ENCODE results near the gene NIPAL3.
"Not testable (repeated sequence)": the region's sequence is repeated elsewhere in the genome, so short reads cannot be mapped to it uniquely, and the experiment has no call there.

NIPAL3 gene

DNA sequence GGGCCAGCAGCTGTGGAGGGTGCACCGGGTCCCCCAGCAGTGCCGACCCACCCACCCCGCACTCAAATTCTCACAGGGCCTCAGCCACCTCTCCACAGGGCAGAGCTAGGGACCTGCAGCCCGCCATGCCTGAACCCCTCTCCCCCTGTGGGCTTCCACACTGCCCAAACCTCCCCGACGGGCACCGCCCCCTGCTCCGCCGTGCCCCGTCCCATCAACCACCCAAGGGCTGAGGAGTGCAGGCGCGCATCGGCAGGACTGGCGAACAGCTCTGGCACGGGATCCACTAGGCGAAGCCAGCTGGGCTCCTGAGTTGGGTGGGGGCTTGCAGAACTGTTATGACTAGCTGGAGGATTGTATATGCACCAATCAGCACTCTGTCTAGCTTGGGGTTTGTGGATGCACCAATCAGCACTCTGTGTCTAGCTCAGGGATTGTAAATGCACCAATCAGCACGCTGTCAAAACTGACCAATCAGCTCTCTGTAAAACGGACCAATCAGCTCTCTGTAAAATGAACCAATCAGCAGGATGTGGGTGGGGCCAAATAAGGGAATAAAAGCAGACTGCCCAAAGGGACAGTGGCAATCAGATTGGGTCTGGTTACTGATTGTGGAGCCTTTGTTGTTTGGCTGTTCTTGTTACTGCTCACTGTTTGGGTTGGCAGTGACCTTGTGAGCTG lies 74.6 kb downstream of the NIPAL3 start:
- DNase-seq (ENCODE audit: low spot score) = no peak

GRCh38 chr1:24491577-24492360 lies 76.2 kb downstream of the NIPAL3 start:
- DNase-seq (ENCODE audit: low spot score) = peak; percentile 48

- DNase-seq (ENCODE audit: low spot score) = not testable (repeated sequence)
Observed at GRCh38 chr1:24492935-24493334, 77.3 kb downstream of the NIPAL3 start.

GRCh38 chr1:24493785-24494184 lies 78.2 kb downstream of the NIPAL3 start:
- DNase-seq (ENCODE audit: low spot score) = no peak

DNA sequence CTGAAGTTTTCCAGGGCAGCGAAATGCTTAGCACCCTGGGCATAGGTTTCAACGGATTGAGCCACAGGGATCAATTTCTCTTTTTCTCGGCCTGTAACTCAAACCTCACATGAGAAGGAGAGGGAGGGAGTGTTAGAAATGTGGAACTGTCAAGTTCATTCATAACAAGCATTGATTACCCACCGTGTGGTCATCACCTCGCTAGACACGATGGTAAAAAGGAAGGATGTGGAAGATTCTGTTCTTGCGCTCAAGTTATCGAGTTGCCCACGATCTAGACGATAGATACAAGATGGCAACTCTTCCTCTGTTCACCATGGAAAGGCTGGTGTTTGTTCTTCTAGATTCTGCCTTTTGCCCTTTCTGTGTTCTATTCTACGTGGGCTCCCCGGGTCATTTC lies 83.0 kb downstream of the NIPAL3 start:
- DNase-seq (ENCODE audit: low spot score) = no peak

DNA sequence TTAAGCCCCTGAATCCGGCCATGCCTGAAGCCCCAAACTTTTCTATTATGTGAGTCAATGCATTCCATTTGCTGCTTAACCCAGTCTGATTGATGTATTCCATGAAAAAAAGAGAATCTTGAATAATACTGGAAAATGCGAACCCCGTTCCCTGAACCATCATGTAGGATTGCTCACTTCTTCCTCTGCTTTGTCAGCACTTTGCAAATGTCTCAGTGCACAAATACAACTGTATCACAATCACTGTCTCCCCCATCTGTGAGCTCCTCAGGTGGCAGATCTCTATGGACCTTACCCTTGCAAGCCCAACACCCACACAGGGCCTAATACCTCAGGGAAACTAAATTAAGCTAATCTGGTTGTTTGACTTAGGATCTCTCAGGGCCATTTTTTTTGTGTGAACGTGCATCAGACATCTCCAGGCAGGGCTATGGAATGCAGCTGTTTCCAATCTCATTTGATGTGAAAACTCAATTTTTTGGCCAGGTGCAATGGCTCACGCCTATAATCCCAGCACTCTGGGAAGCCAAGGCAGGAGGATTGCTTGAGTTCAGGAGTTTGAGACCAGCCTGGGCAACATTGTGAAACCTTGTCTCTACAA lies 84.9 kb downstream of the NIPAL3 start:
- no peak for DNase-seq (ENCODE audit: low spot score)

DNA sequence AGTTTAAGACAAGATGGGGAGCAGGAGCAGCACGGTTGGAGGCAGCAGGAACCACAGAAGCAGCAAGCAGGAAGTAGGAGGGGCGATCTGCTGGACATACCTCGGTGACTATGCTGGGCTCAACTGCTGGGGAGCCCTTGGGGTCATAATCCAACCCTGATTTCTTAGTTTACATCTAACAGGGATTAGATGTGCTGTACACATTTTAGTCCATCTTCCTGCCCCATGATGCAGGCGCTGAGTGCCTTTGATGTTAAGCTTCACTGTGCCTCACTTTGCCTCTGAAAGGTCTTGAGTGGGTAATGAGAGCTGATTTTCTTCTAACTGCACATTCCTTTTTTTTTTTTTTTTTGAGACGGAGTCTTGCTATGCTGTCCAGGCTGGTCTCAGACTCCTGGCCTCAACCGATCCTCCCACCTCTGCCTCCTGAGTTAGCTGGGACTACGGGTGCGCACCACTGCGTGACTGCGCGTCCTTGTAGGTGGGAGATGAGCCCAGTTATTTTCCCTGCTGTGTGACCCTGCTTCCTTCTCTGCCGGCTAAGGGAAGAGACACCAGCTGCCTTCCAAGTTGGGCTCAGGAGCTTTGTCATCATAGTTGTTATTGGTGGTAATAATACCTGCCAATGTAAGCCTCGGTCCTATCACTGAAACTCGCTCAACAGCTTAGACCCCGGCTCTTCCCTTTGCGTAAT lies 85.9 kb downstream of the NIPAL3 start:
- peak; percentile 40 for DNase-seq (ENCODE audit: low spot score)

DNA sequence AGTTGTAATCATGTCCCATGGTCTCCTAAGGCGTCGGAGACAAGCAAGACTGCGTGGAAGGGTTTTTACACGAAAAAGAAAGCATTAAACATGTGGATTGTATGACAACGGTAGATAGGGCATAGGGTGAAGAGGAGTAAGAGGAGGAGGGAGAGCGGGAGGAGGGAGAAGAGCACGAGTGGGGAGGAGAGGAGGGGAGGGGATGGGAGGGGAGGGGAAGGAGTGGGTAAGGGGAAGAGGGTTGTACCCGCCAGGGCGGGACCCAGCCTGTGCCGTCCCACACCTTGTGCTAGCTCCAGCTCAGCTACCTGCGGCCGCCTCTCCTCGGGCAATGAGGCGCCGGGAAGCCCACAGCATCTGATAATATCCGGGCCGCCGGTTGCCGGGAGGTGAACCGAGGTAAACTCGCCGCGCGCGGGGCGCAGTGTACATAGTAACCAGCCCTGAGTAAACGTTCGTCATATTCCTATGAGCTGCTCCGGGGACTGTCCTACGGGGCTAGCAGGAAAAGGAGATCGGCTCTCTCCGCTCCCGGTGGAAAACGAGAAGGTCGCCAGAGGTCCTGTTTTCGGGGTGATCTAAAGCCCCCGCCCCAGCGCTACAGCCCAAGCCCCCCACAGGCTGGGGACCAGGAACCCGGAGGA lies 86.6 kb downstream of the NIPAL3 start:
- DNase-seq (ENCODE audit: low spot score) = peak; percentile 73

DNA sequence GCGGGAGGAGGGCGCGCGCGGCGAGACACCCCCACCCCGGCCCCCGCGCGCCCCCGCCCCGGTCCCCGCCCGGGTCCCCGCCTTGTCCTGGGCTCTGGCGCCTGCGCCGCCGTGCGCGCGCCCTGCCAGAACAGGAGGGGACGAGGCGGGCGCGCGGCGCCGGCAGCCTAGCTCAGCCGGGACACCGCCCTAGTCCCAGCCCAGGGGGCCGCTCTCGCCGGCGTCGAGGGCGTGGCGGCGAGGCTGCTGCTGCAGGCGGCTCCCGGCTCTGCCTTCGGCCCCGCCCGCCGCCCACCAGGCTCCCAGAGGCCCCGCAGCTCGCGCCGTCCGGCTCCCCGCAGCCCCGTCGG lies 87.1 kb downstream of the NIPAL3 start, which contains the start of gene RCAN3:
Gene RCAN3, plus strand, starts transcription at position 128 of the 350 bp plus-strand sequence. CDS start 11,537 bp downstream, outside the sequence.
- DNase-seq (ENCODE audit: low spot score) = peak; percentile 98

- no peak for DNase-seq (ENCODE audit: low spot score)
Observed at GRCh38 chr1:24503059-24503751, 87.6 kb downstream of the NIPAL3 start.

DNA sequence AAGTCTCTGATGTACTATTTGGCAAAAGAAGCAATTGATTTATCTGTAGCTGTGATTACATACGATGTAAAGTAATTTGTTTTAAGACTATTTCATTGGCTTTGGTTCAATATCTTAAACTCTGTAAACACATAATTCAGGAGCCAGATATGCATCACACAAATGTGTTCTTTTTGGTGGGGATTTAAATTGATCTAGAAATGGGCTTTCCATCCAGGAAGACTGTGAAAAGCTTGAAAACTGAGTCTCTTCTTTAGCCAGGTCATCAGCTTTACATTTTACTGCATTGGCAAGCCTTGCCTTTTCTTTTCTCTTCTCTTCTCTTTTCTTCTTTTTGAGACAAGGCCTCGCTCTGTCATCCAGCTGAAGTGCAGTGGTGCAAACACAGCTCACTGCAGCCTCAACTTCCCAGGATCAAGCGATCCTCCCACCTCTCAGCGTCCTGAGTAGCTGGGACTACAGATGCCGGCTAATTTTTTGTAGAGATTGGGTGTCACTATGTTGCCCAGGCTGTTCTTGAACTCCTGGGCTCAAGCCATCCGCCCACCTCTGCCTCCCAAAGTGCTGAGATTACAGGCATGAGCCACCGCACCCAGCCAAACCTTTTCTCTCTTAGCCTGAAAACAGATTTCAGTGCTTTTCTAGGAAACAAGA lies 88.4 kb downstream of the NIPAL3 start:
- DNase-seq (ENCODE audit: low spot score) = no peak

GRCh38 chr1:24504560-24504959 lies 89.0 kb downstream of the NIPAL3 start:
- no peak for DNase-seq (ENCODE audit: low spot score)

- DNase-seq (ENCODE audit: low spot score) = no peak
Observed at GRCh38 chr1:24505816-24506215, 90.2 kb downstream of the NIPAL3 start.

DNA sequence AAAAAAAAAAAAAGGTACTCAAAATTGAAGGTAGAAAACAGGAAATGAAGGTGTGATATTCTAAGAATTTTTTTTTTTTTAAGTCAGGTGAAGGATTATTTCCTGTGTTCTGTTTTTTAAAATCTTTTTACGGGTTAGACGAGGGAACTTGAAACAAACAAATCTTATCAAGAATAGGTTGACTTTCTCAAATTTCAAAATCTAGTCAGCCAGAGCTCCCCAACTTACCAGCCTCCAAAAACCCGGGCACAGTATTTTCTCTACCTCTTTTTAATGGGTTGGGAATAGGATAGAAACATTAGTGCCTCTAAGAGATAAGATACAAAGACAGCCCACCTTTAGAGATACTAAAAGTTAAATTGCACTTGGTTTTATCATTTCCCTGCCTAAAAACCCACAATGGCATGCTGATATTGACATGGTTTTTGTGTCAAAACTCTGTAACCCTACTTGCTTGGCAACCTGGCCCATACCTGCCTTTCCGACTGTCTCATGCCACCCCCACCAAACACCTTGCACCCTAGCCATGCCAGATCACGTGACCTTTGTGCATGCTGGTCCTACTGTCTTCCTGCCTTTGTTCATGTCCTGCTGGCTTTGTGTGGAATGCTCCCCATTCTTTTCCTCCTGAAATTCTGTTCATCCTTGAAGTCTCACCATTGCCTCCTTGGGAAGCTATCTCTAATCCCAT lies 91.2 kb downstream of the NIPAL3 start:
- DNase-seq (ENCODE audit: low spot score) = no peak

DNA sequence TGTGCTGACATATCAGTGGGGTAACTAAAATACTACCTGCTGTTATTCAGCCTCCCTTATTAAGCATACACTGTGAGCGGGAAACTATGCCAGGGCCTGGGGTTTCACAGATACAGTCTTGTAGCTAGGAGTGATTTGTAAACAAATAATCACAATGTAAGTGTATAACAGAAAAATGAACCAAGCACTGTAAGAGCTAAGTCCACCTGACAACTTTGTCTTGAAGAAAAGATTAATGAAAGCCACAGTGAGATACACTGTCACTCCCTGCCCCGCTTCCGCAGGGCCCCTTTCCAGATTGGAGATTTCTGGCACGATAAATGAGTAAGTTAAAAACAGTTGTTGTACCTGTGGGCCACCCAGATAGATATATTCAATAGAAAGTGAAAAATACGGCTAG lies 91.8 kb downstream of the NIPAL3 start:
- no peak for DNase-seq (ENCODE audit: low spot score)

GRCh38 chr1:24508911-24509310 lies 93.3 kb downstream of the NIPAL3 start:
- DNase-seq (ENCODE audit: low spot score) = no peak

DNA sequence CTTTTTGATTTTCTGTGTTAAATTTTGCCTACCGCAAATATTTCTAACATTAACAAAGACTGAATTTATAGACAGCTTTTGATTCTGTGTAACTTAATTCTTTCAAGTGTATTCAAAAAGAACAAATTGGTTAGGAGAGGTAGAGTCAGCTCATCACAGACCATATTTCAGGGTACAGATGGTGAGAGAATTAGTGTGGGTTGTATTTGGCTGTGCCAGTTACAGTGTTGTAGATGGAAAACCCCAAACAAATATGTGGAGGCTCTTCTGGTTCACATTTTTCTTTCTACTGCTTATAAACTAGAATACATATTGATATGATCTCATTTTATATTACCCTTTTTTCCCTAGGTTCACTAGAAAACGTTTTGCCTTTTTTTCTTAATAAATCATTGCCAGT lies 98.1 kb downstream of the NIPAL3 start:
- DNase-seq (ENCODE audit: low spot score) = no peak

DNA sequence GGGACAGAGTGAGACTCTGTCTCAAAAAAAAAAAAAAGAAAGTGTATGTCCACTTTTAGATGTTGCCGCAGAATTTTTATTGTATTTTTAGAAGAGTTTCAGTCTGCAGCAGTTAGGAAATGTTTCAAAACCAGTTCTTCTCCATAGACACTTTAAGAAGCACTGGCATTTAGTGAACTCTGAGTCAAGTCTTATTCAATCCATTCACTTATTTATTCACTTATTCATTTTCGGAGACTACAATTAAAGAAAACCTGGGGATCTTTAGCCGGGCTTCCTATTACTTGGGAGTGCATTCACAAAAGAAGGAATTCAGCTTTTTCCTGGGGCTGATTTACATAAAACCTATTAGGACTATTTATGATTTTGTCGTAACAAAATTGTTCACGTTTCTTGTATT lies 99.3 kb downstream of the NIPAL3 start:
- no peak for DNase-seq (ENCODE audit: low spot score)

GRCh38 chr1:24515671-24516209 lies 100.1 kb downstream of the NIPAL3 start:
- peak; percentile 56 for DNase-seq (ENCODE audit: low spot score)

DNA sequence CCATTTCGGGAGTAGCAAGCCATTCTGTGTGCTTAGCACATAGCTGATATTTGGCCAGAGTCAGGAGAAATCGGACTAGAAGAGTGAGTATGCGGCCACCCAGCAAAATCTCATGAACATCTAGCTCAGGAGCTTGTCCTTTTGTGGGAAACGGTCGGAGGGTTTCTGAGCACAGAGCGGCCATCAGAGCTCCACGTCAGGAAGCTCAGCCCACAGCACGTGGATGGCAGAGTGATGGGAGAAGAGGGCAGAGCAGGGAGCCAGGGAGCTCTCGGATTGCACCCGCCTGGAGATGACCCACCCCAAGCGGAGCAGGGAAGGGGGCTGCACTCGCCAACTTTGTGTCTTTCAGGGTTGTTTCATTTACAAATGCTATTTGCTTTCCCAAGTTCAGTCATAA lies 100.9 kb downstream of the NIPAL3 start:
- no peak for DNase-seq (ENCODE audit: low spot score)

Data from GM03348 (cell line).